GM21360 (cell line): Measurements from ENCODE around the gene ELMO2.

Source experiments
- ATAC-seq: cut with Tn5 transposase; IDR thresholded peaks from one replicate; pipeline ENCODE4 v1.9.1; 2021; ENCODE audit warnings: mild to moderate bottlenecking, moderate library complexity; ENCODE audit not compliant: unreplicated experiment

Gene ELMO2

DNA sequence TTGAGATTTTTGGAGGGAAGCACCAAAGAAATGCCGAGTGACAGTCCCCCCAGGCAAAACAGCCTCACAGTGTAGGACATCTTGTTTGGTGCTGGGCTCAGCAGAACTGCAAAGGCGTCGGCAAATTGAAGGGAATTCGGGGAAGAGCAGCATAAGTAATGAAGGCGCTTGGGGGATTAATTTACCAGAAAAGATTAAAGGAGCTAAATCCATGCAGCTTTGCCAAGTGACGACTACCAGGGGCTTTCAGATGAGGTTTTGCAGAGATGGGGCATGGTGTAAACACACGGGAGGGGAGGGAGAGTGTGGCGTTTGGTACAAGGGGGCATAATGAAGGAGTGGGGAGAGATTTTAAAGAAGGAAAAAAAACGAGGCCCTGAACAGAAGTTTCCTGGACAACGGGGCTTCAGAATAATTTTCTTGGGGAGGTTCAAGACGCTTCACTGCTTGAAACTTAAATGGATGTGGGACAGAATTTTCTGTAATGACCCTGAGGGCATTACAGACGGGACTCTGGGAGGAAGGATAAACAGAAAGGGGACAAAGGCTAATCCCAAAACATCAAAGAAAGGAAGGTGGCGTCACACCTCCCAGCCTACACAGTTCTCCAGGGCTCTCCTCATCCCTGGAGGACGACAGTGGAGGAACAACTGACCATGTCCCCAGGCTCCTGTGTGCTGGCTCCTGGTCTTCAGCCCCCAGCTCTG, 52.8 kb downstream of the ELMO2 start:
- no peak for ATAC-seq

DNA sequence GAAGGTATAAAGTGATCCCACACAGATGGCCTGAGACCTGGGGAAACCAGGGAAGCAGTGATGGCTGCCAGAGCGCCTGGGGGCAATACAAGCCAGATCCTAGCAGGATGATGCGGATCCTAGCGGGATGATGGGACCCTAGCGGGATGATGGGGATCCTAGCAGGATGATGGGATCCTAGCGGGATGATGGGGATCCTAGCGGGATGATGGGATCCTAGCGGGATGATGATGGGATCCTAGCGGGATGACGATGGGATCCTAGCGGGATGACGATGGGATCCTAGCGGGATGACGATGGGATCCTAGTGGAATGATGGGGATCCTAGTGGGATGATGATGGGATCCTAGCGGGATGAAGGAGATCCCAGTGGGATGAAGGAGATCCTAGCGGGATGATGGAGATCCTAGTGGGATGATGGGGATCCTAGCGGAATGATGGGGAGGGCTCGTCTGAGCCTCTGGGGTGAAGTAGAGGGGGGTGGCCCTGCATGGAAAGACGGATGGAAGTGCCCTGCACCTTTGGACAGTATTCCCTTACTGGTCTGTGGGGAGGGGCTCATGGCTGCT, 54.0 kb downstream of the ELMO2 start:
- no peak for ATAC-seq

DNA sequence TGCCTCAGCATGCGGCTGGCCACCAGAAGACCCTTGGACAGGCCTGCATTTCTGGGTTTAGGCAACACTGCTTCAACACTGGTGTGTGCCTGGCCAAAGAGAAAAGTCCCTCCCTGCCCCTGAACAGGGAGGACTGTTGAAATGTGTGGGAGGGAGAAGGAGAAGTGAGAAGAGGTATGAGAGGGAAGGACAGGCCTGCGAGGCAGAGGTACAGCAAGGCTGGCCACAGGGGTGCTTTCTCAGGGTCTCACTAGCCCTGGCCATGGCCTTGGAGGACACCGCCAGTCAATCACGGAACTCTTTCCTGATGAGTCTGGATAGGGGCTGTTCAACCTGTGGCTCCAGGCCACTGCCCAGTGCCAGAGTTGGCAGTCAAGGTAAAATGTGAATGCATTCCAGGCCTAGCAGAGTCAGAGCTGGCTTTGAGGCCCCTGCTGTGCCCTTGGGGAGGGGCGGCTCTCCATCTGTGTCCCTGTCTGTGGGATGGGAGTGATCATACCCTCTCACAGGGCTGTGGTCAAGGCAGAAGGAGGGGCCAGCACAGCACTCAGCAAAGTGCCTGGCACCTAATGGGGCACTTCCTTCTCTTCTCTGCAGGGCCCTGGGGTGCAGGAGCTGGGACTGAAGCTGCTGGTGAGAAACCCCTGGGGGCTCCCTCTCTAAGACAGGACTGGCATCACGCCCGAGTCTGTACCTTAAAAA, 54.9 kb downstream of the ELMO2 start:
- no peak for ATAC-seq

DNA sequence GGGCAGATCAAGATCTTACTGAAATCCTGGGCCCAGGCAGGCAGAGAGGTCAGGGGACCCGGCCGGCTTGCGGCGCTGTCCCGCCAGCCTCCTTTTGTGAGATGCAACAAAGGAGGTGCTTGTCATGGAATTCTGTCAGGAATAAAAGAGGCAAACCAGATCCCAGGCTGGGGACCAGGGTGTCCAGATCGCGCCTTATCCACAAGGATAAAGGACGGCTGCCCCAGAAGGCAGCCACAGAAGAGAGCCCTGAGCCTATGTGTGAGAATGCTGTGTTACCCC, 55.5 kb downstream of the ELMO2 start:
- ATAC-seq: no peak

DNA sequence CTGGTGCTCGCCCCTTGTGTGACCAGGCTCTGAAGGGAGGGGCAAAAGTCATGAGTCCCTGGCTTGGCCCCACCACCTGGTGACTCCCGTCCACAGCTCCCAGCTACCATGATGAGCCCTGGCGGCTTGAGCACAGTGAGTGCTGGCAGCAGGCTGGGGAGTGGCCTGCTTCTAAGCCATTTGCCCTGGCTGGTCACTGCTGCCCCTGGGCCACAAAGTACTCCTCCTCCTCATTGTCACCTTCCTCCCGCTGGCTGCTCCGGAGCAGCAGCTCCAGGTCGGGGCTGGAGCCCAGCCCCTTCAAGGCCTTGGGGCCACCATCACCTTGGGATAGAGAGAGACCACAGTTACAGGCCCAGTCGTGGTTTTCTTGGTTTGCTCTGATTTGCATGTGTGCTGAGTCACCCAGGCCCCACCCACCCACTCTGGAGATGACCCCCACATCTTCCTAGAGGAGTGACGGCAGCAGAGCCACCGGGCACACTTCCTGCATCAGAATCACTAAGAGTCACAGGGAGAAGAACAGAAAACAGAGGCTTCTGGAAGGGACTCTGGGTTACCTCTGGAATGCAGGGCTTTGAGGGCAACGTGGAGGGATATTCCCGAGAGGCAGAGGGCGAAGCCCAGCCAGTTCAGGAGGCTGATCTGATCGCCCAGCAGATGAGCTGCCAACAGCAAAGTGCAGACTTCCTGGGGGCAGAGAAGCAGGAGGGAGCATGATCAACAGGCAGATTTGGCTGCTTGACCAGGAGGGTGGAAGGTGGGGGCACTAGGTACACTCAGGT, 56.0 kb downstream of the ELMO2 start:
- peak; percentile 45 for ATAC-seq

DNA sequence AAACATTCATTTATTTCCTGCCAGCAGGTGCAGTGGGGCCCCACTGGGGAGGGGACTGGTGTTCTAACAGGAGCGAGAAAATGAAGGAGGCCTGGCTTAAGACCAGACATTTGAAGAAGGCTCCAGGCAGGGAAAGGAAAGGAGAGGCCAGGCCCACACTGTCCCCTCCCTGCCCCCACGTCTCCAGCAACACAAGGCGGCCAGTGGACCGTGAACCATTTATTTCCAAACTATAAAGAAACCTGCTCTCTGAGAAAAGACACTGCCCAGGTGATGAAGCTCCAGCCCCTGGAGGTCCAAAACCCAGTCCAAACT, 56.7 kb downstream of the ELMO2 start:
- ATAC-seq: no peak

DNA sequence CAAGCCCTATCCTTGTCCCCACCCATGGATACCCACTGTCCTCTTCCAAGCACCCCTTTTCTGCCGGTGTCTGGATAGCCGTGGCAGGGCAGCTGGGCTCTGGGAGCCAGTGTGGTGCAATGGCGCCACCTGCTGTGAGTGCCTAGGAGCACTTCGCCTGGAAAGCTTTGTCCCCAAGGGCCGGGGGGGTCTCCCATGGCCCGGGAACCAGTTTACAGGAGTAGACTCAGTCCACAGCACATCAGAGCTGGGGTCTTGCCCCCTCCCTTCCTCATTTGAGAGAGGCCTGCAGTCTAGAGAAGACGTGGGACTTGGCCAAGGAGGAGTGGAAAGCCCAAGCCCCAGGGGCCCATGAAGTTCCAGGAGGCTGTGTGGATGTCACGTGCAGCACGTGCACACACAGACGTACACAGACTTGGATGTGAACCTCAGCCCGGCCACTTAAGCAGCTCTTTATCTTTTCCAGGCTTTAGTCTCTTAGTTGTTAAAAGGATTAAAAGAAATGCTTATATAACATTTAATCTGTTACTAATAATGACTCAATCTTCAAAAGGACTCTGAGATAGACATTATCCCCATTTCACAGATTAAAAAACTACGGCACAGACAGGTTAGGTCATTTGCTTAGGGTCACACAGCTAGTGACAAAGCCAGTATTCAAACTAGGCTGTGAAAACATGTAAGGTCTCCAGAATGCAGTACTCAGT, 57.2 kb downstream of the ELMO2 start:
- no peak for ATAC-seq

DNA sequence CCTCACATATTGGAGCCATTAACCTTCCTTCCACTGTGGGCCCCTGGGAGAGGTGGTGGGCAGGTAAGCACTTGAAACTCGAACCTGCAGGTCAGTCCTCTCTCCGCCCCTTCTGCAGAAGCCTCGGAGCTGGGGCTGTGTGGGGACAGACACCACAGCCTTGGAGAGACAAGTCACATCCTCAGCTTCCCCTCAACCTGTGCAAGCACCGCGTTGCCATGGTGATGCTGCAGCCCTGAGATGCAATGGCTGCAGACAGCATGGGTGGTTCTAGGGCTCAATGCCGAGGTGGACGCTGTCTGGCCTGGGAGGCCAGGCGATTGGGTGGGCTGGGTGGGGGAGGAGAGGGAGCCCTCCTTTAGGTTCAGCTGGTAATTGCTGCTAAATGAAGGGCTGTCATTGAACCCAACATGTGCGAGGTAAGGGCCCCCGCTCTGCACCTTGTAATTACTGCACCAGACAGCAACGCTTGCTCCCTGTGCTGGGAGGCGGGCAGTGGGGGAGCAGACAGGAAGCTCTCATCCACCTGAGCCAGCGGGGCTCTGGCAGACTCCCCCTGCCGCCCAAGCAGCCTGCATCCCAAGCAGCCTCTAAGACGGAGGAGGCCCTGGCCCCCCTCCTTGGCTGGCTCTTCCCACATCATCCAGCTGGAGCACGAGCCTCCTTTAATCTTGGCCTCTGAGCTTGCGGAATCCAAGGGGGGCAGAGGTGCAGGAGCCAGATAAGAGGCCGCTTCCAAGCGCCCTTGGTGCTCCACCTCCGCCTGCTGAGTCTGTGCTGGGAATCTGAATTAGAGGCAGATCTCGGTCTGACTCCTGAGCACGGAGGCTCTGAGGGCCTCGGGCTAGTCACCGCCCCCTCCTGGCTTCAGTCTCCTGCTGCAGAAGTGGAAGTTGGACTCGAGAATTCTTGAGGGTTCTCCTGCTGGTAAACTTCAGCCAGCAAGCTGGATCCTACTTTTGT, 58.3 kb downstream of the ELMO2 start:
- ATAC-seq: no peak

DNA sequence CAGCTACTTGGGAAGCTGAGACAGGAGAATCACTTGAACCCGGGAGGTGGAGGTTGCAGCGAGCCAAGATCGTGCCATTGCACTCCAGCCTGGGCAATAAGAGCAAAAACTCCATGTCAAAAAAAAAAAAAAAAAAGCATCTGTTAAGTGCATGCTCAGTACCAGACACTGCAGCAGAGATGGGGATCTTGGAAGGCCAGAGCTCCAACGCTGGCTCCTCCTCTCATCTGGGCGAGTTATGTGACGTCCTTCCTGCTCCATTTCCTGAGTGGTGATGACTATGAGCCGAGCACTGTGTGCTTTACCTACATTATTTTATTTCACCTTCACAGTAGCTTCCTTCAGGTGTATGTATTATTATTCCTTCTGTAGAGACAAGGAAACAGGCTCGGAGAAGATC, 59.6 kb downstream of the ELMO2 start:
- ATAC-seq: no peak

DNA sequence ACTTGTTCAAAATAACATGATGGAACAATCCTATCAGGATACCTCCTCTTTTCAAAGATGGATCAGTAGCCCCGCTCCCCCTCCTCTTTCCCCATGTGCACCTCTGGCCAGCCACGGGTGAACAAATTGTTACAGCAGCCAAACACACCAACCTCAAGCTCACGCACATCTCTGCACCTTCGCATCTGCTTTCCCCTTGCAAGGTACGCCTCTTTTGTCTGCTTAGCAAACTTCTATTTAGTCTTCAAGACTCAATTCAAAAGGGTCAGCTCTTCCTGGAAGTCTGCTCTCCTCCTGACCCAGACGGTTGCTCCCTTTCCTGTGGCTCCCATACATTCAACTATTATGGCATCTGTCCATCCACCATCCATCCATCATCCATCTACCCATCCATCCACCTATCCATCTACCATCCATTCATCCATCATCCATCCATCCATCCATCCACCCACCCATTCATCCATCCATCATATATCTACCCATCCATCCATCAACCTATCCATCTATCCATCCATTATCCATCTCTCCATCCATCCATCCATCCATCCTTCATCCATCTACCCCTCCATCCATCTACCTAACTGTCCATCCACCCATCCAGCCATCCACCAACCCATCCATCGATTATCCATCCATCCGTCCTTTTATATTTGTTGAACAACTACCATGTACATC, 61.8 kb downstream of the ELMO2 start:
- ATAC-seq: no peak

DNA sequence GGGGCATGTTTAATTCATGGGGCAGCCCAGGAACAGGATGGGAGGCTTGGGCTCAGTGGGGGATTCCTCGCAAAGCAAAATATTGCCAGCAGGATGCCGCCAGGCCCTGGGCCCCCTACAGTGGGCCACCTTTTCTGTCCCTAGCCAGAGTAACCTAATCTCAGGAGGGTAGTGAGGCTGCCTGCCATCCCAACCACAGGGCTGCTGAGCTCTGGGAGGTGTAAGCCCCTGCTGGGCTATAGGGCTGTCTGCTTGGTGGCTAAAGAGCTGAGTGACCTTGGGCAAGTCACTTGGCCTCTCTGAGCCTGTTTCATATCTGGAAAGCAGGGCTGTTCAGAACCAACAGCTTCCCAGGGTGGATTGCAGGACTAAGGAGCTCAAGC, 62.4 kb downstream of the ELMO2 start:
- ATAC-seq: no peak

DNA sequence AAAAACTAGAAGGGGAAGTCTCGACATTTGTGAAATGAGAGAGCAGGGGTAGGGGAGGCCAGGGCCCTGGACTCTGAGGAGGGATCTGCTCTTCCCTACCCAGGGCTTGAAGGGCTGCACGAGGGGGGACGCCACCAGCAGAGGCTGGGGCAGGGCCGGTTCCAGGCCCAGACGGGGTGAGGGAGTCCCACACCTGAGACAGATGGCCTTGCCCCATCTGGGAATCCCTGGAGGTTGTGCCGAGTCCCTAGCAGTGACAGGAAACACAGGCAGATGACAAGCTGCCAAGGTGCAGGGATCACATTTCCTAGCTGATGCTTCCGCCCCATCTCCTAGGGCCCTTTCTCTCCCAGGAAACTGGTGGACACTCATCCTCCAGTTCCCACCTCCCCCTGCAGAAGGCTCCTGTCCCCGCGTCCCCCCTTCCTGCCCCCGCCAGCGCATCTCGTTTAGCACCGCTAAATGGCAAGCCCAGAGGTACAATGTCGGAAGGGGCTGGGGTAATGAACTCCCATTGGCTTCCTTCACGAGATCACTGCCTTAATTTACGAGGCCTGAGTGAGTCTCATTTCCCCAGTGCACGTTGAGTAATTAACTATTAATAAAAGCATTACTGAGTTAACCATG, 63.0 kb downstream of the ELMO2 start:
- ATAC-seq: no peak

DNA sequence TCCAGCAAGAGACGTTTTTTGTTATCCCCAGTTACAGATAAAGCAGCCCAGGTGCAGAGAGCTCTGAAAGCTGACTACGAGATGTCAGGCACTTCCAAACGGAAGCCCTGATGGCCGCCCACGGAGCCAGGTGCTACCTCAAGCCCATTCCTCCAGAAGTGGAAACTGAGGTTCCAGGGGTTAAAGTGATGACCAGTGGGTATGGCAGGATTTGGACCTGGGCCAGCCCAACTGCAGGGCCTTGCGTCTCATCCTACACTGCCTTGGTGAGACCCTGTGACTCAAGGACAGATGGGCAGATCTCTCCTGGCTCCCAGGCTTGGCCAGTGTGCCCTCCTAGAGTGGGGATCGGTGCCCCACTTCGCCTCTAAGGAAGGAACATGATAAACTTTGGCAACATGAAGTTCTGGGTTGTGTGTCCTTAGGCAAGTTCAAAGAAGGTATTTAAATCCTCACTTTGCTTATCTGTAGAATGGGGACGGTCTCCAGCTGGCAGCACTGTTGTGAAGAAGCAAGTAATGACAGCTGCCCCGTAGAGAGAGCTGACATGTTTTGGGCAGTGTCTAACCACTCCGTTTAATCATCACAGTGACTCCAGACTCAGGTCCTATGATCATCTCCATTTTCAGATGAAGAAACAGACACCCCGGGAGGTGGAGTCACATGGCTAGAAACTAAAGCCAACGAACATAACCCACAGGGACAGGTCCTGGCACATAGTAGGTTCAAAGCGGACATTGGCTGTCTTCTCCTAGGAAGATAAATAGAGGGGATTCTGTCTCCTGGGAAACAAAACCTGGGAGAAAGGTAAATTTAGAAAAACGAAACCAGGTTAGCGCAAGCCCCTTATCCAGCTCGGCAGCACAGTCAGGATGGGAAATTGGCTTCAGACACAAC, 63.7 kb downstream of the ELMO2 start:
- no peak for ATAC-seq

DNA sequence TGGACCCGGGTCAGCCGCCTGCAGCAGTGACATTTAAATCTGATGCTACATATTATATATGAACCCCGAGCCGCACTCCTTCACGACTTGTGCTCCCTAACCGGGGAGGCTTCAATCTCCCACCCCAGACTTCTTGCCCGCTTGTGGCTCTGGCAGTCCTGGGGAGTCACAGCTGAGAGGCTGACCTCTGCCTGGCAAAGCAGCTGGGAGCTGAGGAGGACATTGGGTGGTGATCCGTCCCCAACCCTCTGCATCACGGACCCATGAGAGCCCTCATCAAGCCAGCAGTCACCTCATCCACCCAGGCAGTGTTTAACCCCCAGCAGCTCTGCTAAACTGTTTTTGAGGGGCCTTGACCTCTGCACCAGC, 64.4 kb downstream of the ELMO2 start:
- no peak for ATAC-seq

DNA sequence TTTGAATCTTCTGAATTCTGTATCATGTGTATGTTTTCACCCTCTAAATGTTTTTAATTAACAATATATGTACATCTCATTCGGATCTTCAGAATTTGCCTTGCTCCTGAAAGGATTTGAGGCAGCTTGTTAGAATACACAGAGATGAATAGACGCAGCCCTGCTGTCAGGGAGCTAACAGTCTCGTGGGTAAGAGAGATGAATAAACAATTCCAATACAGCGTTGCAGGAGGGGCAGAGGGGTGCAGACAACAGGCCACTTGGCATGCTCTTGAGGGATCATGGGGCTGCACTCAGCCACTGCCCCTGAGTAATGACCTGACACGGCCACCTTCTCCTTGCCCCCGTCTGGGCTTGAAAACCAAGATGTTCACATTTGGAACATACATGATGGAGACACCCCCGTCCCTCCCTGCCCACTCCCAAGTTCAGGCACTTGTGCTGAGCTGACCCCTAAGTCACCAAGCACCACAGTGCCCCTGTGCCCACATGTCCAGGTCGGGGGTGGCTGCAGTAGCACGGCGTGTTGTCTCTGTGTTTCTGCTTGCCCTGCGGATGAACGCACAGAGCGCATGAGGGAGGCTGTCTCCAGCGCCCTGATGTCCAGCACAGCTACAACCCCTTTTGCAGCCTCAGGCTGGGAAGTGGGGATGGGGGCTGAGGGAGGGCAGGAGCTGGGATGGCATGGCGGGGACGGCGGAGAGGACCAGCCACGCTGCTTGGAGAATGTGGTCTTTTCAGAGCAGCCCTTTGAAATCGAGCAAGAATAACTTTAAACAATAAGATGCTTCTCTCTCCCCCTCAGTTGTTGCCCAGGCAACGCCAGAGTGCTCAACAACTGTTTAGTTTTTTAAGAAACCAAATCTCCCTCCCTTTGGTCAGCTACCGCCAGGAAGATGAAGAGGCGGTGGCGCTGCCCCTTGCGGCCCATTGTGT, 65.1 kb downstream of the ELMO2 start:
- ATAC-seq: no peak

DNA sequence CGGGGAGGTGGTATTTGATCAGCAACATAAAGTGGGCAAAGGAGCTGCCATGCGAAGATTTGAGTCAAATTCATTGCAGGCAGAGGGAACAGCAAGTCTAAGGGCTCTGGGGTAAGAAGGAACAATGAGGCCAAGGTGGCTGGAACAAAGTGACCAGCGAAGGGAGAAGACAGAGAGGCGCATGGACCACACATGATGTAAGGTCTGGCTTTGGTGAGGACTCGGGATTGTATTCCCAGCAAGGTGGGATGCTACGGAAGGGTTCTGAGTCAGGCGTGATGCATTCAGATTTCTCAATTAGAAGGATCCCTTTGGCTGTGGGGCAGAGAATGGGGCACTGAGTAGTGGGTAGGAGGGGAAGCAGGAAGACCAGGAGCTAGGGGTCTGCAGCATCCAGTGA, 67.4 kb downstream of the ELMO2 start:
- no peak for ATAC-seq

DNA sequence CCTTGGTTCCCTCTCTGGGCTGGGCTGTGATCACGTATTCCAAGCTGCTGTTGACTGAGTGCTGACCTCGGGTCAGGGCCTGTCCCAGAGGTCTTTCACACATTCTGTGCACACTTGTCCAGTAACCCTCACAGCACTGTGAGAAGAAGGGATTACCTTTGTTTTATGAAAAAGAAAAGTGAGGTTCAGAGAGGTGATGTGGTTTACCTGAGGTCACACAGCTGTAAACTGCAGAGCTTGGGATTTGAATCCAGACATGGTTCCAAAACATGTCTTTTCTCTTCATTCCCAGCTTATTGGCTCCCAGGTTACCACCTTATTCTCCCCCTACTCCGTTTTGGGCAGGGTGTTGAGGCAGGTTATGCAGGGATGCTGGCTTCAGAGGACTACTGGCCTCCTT, 69.7 kb downstream of the ELMO2 start:
- ATAC-seq: no peak
